NCI-H146 treated with DMSO at 0.1 percent for 48 hours (cell line): ENCODE data around the gene GLIS1.

Experiments
- DNase-seq: peaks from one replicate; lab custom pipeline; 2025; ENCODE audit not compliant: unreplicated experiment; lab: John Stamatoyannopoulos, UW

The GLIS1 gene

GRCh38 chr1:53551428-53551995 is 187.5 kb downstream of the GLIS1 start:
- DNase-seq = no peak

DNA sequence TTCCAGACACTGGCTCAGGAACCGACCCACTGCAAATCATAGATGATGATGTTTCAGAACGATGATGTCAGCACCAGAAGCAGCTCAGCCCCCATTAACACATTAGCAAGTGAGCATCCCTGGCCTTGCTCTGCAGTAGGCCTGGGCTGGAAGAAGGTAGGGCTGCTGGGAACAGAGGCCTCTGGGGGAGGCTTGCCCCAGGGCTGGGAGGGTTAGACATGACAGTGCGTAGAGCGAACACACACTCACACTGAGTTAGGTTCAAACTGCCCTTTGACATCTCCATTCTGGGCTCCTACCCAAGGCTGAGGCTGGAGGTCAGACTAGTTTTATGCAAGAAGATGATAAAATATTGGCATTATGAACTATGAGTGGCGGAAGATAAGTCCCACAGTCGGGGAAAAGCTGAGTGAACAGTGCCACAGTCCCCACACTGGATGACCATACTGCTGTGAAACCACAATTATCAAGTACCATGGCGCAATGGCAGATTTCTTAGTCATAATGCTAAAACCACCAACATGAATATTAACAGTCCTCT is 188.7 kb downstream of the GLIS1 start:
- no peak for DNase-seq

GRCh38 chr1:53549781-53550180 is 189.2 kb downstream of the GLIS1 start:
- DNase-seq = no peak

GRCh38 chr1:53549287-53549686 is 189.7 kb downstream of the GLIS1 start:
- no peak for DNase-seq

- no peak for DNase-seq
These were observed 190.9 kb downstream of the GLIS1 start for GRCh38 chr1:53548031-53548491.

- DNase-seq = no peak
These were observed 191.7 kb downstream of the GLIS1 start for GRCh38 chr1:53547231-53547790.

- DNase-seq = no peak
These were observed 192.4 kb downstream of the GLIS1 start for GRCh38 chr1:53546409-53547155.

- DNase-seq = no peak
These were observed 193.1 kb downstream of the GLIS1 start for GRCh38 chr1:53545663-53546408.

GRCh38 chr1:53544728-53545515 is 194.0 kb downstream of the GLIS1 start:
- no peak for DNase-seq

DNA sequence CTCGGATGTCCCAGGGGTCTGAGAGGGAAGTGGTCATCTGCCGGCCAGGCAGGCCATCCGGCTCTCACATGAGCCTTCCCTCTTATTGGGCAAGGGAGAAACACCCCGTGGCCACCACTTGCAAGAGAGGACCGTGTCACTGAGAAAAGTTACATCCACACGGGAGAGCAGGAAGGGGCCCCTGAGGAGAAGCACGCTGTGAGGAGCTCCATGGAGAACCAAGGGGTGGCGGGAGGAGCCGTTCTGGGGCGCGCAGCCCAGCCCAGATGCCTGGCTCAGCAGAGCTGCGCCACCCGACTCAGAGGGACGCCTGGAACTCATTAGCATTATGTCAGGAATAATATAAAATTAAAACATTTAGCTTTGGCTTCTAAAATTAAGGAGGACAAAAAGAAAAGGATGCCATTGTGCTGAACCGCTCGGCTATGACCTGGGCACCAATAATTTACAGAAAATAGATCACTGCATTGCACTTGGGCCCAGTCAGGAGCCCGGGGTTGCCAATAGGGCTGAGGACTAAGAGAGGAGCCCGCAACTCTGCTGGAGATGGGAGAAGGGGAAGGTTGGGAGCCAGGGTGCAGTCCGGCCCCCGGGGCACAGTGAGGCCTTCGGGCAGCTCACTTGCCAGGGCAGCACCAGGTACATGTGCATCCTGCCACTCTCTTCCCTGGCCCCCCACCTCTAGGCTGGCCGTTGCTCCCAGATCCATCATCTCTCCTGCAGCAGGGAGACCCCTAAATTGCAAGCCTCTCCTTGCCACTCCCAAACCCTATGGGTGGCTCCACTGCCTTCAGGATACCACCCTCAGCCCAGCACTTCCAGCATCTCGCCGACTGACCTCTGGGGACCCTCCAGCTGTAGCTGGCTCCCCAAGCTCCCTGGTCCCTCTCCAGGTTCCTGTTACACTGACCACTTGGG is 194.9 kb downstream of the GLIS1 start:
- DNase-seq = no peak

GRCh38 chr1:53543130-53543777 is 195.7 kb downstream of the GLIS1 start:
- DNase-seq = no peak

GRCh38 chr1:53542551-53542950 is 196.4 kb downstream of the GLIS1 start:
- DNase-seq = no peak

GRCh38 chr1:53541761-53542550 is 197.0 kb downstream of the GLIS1 start:
- DNase-seq = no peak

- DNase-seq = no peak
These were observed 197.7 kb downstream of the GLIS1 start for GRCh38 chr1:53541263-53541625.

DNA sequence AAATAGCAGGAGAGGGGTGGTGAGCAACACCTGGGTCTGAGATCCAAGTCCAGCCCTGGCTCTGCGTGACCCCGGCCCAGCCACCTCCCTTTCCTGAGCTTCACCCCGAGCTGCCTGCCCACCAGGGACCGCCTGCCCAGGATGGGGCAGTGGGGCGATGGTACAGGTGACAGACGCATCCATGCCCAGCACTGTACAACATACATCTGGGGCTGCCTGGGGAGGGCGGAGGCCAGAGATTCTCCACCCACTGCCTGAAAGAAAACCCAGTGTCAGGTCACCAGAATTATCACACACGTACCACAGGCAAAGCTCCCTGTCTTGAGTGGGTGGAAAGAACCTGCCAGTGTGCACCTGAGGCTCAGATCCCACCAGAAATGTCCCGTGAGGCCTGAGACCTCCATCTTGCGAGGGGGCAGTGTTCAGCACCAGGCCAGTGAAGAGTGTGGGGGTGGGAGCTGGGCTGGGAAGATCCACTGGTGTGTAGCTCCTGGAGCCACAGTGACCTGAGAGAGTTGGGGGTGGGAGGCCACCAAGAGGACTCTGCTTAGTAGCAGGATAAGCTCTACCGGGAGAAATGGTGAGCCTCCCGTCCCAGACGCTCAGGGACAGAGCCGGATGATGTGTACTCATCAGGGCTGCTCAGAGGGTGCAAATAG is 198.2 kb downstream of the GLIS1 start:
- no peak for DNase-seq

DNA sequence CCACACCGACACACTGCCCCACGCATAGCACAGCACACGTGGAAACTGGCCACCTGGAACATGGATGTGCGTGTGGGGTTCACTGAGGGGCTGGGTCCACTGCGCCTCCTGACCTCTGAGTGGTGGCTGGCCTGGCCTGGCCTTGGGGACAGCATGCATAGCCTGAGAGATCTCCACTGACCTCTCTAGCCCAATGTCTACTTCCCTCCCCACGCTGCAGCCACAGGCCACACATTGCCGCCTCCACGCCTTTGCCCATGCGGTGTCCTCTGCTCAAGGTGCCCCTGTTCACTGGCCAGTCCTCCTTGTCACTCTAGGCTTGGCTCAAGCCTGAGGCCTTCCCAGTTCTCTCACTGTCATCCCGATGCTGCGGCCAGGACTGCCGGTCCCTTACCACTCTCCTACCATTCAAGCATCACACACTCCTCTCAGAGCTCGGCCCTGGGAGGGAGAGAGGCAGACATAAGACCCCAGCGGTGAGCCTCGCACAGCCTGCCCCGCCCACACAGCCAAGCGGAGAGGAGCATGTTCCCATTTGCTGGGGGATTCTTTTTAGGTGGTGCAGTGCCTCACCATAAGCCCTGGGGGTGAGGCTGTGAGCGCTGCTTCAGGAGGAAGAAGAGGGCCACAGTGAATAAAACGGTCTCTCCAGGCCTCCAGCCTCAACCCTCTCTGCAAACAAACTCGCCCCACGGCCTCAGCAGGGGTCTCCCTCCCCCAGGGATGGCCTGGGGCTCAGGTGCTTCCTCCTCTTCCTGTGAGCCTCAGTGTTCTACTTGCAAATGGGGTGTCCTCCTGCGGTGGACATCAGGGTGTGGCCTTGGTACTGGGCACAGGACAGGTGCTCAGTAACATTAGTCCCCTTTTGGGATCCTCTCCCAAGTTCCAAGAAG is 199.0 kb downstream of the GLIS1 start:
- no peak for DNase-seq

- DNase-seq = no peak
These were observed 199.7 kb downstream of the GLIS1 start for GRCh38 chr1:53539226-53539625.
